K562 (cell line): ENCODE results near the gene CD207. TPM values are rescaled to one million over a fixed set of nuclear protein-coding genes. Genes with fewer than 3 reads are reported as not detected.

Experiments
- ATAC-seq: fragments of 200-7000 bp; cut with Tn5 transposase; 3 replicates; pipeline ENCODE4 v1.9.1; 2020; ENCODE audit warnings: moderate library complexity
- BruUV-seq: library from RNA; stranded (reverse); fragments of 400-500 nt; replicated peaks from 2 replicates; lab custom pipeline; 2021; lab: Mats Ljungman, UMichigan
- CTCF ChIA-PET: fragments of 300-600 bp; formaldehyde crosslinking; extraction: SDS; loops from one replicate; lab custom pipeline; 2021; ENCODE audit warnings: low intra/inter-chr PET ratio; lab: Yijun Ruan, JAX
- POLR2A ChIA-PET: fragments of 300-600, 350-650 bp; sonication (Branson Sonifier 250); formaldehyde crosslinking; extraction: SDS; loops from one replicate; lab custom pipeline; 2021; ENCODE audit warnings: antibody characterized with exemption, inconsistent platforms; lab: Yijun Ruan, JAX
- DNase-seq, 4 experiments: peaks; one replicate each; pipeline versions ENCODE4 v3.0.0 to v3.0.0-alpha.2; 2011 to 2018; ENCODE audit warnings: low spot score in 3 of 4, mixed read lengths in 3 of 4; ENCODE audit errors: extremely low read depth in 1 of 4
- FAIRE-seq: peaks from 2 replicates; lab custom pipeline; 2011; peaks lifted over from hg19 to GRCh38; lab: Jason Lieb, UNC
- H2AFZ ChIP-seq: 2 replicates; pipeline ENCODE4 v1.6.0; 2011; ENCODE audit warnings: low read depth, low read length, control low read depth, inconsistent platforms
- H3K27ac ChIP-seq: fragments of 200-600 bp; 3 replicates; pipeline ENCODE4 v1.8.0; 2011; ENCODE audit warnings: low read depth, mild to moderate bottlenecking, control low read depth, inconsistent platforms, low read length, moderate library complexity, mixed read lengths; ENCODE audit errors: extremely low read depth
- H3K27me3 ChIP-seq, 2 experiments: fragments of 300-600 bp in 1 of 2; 2 replicates in 1 of 2; 3 replicates in 1 of 2; pipeline versions ENCODE4 v1.6.0 to v1.8.0; 2011; ENCODE audit warnings: inconsistent platforms in 2 of 2, low read length in 2 of 2, mild to moderate bottlenecking in 1 of 2, mixed read lengths in 1 of 2, moderate library complexity in 1 of 2; ENCODE audit not compliant: control insufficient read depth in 2 of 2, insufficient read depth in 2 of 2
- H3K36me3 ChIP-seq: fragments of 300-600 bp; 3 replicates; pipeline ENCODE4 v1.8.0; 2011; ENCODE audit warnings: mild to moderate bottlenecking, low read length, inconsistent platforms; ENCODE audit not compliant: control insufficient read depth, insufficient read depth
- H3K4me1 ChIP-seq, 2 experiments: fragments of 200-600 bp in 1 of 2; replicated peaks in 1 of 2; 2 replicates in 1 of 2; 3 replicates in 1 of 2; pipeline versions ENCODE4 v1.5.1 to v1.8.0; 2011; ENCODE audit warnings: inconsistent platforms in 2 of 2, low read length in 2 of 2, mild to moderate bottlenecking in 1 of 2, mixed read lengths in 1 of 2, moderate library complexity in 1 of 2; ENCODE audit not compliant: control insufficient read depth in 2 of 2, insufficient read depth in 2 of 2
- H3K4me2 ChIP-seq: 2 replicates; pipeline ENCODE4 v1.6.1; 2011; ENCODE audit warnings: low read length, control low read depth, inconsistent platforms, mixed read lengths; ENCODE audit not compliant: insufficient read depth
- H3K4me3 ChIP-seq: fragments of 200-600 bp; sonication (generic), shearing (Covaris generic); 2 replicates; pipeline ENCODE4 v1.5.1; 2016; ENCODE audit warnings: control low read depth, inconsistent platforms
- H3K79me2 ChIP-seq: fragments of 200-600 bp; 3 replicates; pipeline ENCODE4 v1.8.0; 2011; ENCODE audit warnings: low read length, inconsistent platforms; ENCODE audit not compliant: control insufficient read depth, insufficient read depth
- H3K9ac ChIP-seq, 2 experiments: 2 replicates each; pipeline versions ENCODE4 v1.6.0 to v1.6.1; 2011; ENCODE audit warnings: low read depth in 2 of 2, low read length in 2 of 2, control low read depth in 1 of 2, inconsistent platforms in 1 of 2, mild to moderate bottlenecking in 1 of 2, mixed read lengths in 1 of 2; ENCODE audit not compliant: insufficient read depth in 1 of 2
- H3K9me1 ChIP-seq: one replicate; pipeline ENCODE4 v1.6.0; 2011; ENCODE audit warnings: inconsistent platforms, mild to moderate bottlenecking, low read length, moderate library complexity; ENCODE audit not compliant: control insufficient read depth, insufficient read depth
- H3K9me3 ChIP-seq: replicated peaks from 2 replicates; pipeline ENCODE4 v1.5.1; 2011; ENCODE audit warnings: low read depth, low read length, inconsistent platforms; ENCODE audit not compliant: control insufficient read depth, insufficient read depth
- H4K20me1 ChIP-seq: replicated peaks from 2 replicates; pipeline ENCODE4 v1.6.1; 2011; ENCODE audit warnings: low read length, inconsistent platforms, mixed read lengths; ENCODE audit not compliant: control insufficient read depth, insufficient read depth
- AFF1 ChIP-seq, 2 experiments: fragments of 450-650 bp; IDR thresholded peaks; 2 replicates each; pipeline ENCODE4 v1.6.1; 2018; ENCODE audit warnings: mild to moderate bottlenecking in 2 of 2, low read depth in 1 of 2; ENCODE audit not compliant: partially characterized antibody in 2 of 2
- BRCA1 ChIP-seq, 2 experiments: fragments of 450-650 bp in 1 of 2; sonication (generic) in 1 of 2; formaldehyde crosslinking in 1 of 2; IDR thresholded peaks; 2 replicates each; pipeline versions ENCODE4 v1.5.0 to v1.6.1; 2017 to 2020; ENCODE audit warnings: mild to moderate bottlenecking in 1 of 2, missing genetic modification reagents in 1 of 2
- BRF1 ChIP-seq: IDR thresholded peaks from 3 replicates; pipeline ENCODE4 v1.6.1; 2011; ENCODE audit warnings: borderline replicate concordance, mild to moderate bottlenecking; ENCODE audit not compliant: insufficient read length; ENCODE audit errors: extremely low read depth
- CSDE1 ChIP-seq, 2 experiments: fragments of 450-650 bp; IDR thresholded peaks; 2 replicates each; pipeline ENCODE4 v1.6.1; 2016; ENCODE audit warnings: mild to moderate bottlenecking in 1 of 2
- EHMT2 ChIP-seq: fragments of 450-650 bp; IDR thresholded peaks from 2 replicates; pipeline ENCODE4 v1.6.1; 2018; ENCODE audit warnings: antibody characterized with exemption
- FOXM1 ChIP-seq, 2 experiments: fragments of 450-650 bp in 1 of 2; sonication (generic) in 1 of 2; formaldehyde crosslinking in 1 of 2; IDR thresholded peaks; 2 replicates each; pipeline versions ENCODE4 v1.6.1 to v1.9.0; 2017 to 2022; ENCODE audit warnings: low read depth in 2 of 2, mild to moderate bottlenecking in 2 of 2, missing genetic modification reagents in 1 of 2, moderate library complexity in 1 of 2
- GABPB1 ChIP-seq: sonication (generic); formaldehyde crosslinking; IDR thresholded peaks from 2 replicates; pipeline ENCODE4 v1.8.0; 2022; ENCODE audit warnings: mild to moderate bottlenecking, missing genetic modification reagents
- GATAD2A ChIP-seq: fragments of 450-650 bp; IDR thresholded peaks from 2 replicates; pipeline ENCODE4 v1.6.1; 2017
- KAT8 ChIP-seq: fragments of 450-650 bp; IDR thresholded peaks from 2 replicates; pipeline ENCODE4 v1.6.1; 2016; ENCODE audit warnings: low read depth, mild to moderate bottlenecking
- MLLT1 ChIP-seq, 2 experiments: fragments of 450-650 bp; IDR thresholded peaks; 2 replicates each; pipeline ENCODE4 v1.6.1; 2016
- RBM39 ChIP-seq: fragments of 200-400 bp; formaldehyde crosslinking; optimal IDR thresholded peaks from 2 replicates; pipeline ENCODE3; 2018; ENCODE audit warnings: low read depth, low read length
- RFX7 ChIP-seq: fragments of 250-450 bp; sonication (Bioruptor Pico); IDR thresholded peaks from 2 replicates; pipeline ENCODE4 v1.5.1; 2021; ENCODE audit warnings: mild to moderate bottlenecking
- SP1 ChIP-seq: sonication (generic); formaldehyde crosslinking; IDR thresholded peaks from 2 replicates; pipeline ENCODE4 v1.8.1; 2022; ENCODE audit warnings: mild to moderate bottlenecking, missing genetic modification reagents
- ZNF696 ChIP-seq: fragments of 250-450 bp; sonication (Bioruptor Pico); conservative IDR thresholded peaks from 2 replicates; pipeline ENCODE4 v1.4.0; 2020; ENCODE audit warnings: mild to moderate bottlenecking, moderate library complexity
- WGBS: fragments of 100-300 bp; shearing (Covaris generic); methylation state at CpG from one replicate; pipeline ENCODE4 v1.1.6; 2016; ENCODE audit warnings: low coverage, mixed read lengths; ENCODE audit not compliant: insufficient coverage; ENCODE audit errors: missing lambda C conversion rate; 5-methylcytosine and 5-hydroxymethylcytosine counted together
- in situ Hi-C: fragments of 300-500 bp; cut with MboI; formaldehyde crosslinking; loops from 4 replicates; pipeline ENCODE4 v1.15.0; 2018; ENCODE audit warnings: inconsistent platforms, mixed read lengths
- intact Hi-C: fragments of 100-400 bp; cut with micrococcal nuclease; formaldehyde crosslinking; loops from 2 replicates; pipeline ENCODE4 v1.14.2; 2022
- polyA plus RNA-seq, 8 experiments: library from polyadenylated mRNA; depleted of rRNA in 4 of 8; stranded (reverse) in 5 of 8; unstranded in 3 of 8; fragments of >200 nt; fragmentation: Nextera tagmentation in 2 of 8; fragmentation: Illumina TruSeq in 1 of 8; extraction: Ambion mirVana in 2 of 8; extraction: Trizol in 1 of 8; gene quantifications; 2 replicates each; pipeline versions ENCODE4 v1.2.1 to v1.2.3, GENCODE V29; 2011 to 2014; ENCODE audit warnings: inconsistent platforms in 1 of 8, missing spikeins in 1 of 8
- total RNA-seq, 7 experiments: library from RNA; depleted of rRNA in 6 of 7; stranded (reverse); fragments of >200 nt in 6 of 7; fragmentation: Illumina TruSeq in 2 of 7; extraction: Trizol in 2 of 7; gene quantifications; 2 replicates each; pipeline versions ENCODE4 v1.2.1 to v1.2.3, GENCODE V29; 2011 to 2021; ENCODE audit warnings: low replicate concordance in 1 of 7
- TF ChIP-seq, protein P1 (sequence below): sonication (generic); formaldehyde crosslinking; IDR thresholded peaks from 2 replicates; pipeline ENCODE4 v1.8.0; 2022; ENCODE audit warnings: mild to moderate bottlenecking, missing genetic modification reagents
- TF ChIP-seq, protein P2 (sequence below): fragments of 450-650 bp; formaldehyde crosslinking; IDR thresholded peaks from 2 replicates; pipeline ENCODE4 v1.4.0; 2020; ENCODE audit warnings: mild to moderate bottlenecking, moderate library complexity

Gene CD207
- total and polyA plus RNA-seq, 9 of the 15 experiments (the other 6 are each of a cell fraction or from before 2014, with no cell fraction given): not detected

DNA sequence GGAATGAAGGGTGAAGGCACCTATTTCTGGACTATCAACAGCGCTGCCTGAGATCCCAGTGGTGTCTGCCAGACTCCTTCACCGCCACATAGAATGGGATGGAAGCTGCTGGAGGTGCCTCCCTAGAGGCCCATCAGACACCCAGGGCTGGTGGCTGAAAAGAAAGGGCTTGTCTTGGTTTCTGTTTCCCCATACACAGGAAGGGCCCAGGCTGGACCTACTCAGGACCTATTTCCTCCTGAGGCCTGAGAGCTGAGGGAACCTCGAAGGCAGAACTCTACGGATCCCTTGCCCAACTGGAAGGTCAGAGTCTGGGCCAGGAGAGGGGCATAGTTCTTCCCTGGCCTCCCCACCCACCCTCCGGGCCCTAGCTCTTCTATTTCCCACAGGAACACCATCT is 12.4 kb downstream of the CD207 start:
- Histone ChIP-seq H3K36me3 (no peaks in the 10 kb centered on the region), H3K9me1 (no peaks in the 10 kb centered on the region), H4K20me1 (no peaks in the 10 kb centered on the region), H3K4me1 (no peaks in the 10 kb centered on the region), H3K4me3 (no peak overlapping the region), H2AFZ (no peak overlapping the region), H3K9ac (no peak overlapping the region), H3K27ac (no peak overlapping the region), H3K79me2 (no peaks in the 10 kb centered on the region), H3K4me2 (no peak overlapping the region), H3K9me3 (no peaks in the 10 kb centered on the region), H3K27me3 (peaks cover 18 to 32% of the 10 kb centered on the region in 2 experiments)
- BruUV-seq: no TSS peak
- DNase-seq (no peak), ATAC-seq (no peak), FAIRE-seq (no peak)
- POLR2A ChIA-PET: no interaction called here
- intact Hi-C loops: no loop called here
- whole genome bisulfite sequencing: 0% methylated on average over 5 of the region's 5 CpGs
- in situ Hi-C loops: no loop called here
- CTCF ChIA-PET: no interaction called here
- TF ChIP-seq SP1 (CRISPR knock-in tag) (no peak), RBM39 (no peak), BRF1 (no peak), CSDE1 (IDR thresholded peaks at IDR 0.05) (no peak), BRCA1 (IDR thresholded peaks at IDR 0.05) (no peak), BRCA1 (CRISPR knock-in tag; IDR thresholded peaks at IDR 0.05) (no peak), RFX7 (CRISPR knock-in tag) (no peak), FOXM1 (IDR thresholded peaks at IDR 0.05; ENCODE audit: low read depth) (no peak), FOXM1 (CRISPR knock-in tag; IDR thresholded peaks at IDR 0.05; ENCODE audit: low read depth) (no peak), KAT8 (no peak), ZNF696 (CRISPR knock-in tag) (no peak), MLLT1 (IDR thresholded peaks at IDR 0.05) (no peak), EHMT2 (no peak), GATAD2A (no peak), AFF1 (IDR thresholded peaks at IDR 0.05; ENCODE audit: low read depth in 1 of 2, partially characterized antibody in 2 of 2) (no peak), GABPB1 (CRISPR knock-in tag) (no peak)
- TF ChIP-seq, protein P1, sequence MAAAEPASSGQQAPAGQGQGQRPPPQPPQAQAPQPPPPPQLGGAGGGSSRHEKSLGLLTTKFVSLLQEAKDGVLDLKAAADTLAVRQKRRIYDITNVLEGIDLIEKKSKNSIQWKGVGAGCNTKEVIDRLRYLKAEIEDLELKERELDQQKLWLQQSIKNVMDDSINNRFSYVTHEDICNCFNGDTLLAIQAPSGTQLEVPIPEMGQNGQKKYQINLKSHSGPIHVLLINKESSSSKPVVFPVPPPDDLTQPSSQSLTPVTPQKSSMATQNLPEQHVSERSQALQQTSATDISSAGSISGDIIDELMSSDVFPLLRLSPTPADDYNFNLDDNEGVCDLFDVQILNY (CRISPR knock-in tag): no peak
- TF ChIP-seq, protein P2, sequence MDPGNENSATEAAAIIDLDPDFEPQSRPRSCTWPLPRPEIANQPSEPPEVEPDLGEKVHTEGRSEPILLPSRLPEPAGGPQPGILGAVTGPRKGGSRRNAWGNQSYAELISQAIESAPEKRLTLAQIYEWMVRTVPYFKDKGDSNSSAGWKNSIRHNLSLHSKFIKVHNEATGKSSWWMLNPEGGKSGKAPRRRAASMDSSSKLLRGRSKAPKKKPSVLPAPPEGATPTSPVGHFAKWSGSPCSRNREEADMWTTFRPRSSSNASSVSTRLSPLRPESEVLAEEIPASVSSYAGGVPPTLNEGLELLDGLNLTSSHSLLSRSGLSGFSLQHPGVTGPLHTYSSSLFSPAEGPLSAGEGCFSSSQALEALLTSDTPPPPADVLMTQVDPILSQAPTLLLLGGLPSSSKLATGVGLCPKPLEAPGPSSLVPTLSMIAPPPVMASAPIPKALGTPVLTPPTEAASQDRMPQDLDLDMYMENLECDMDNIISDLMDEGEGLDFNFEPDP (CRISPR knock-in tag): no peak
